Measurements from ENCODE around the gene IGF2BP2.

The IGF2BP2 gene

GRCh38 chr3:185728630-185729336 is 96.1 kb downstream of the IGF2BP2 start:
- TF ChIP-seq CTCF (IDR thresholded peaks at IDR 0.05; ENCODE audit: low read depth, low read length, missing control alignments) = no peak
- no peak for DNase-seq (ENCODE audit: extremely low read depth, low read depth)
- H3K4me3 ChIP-seq (replicated peaks; ENCODE audit: low read depth, low read length) = no peak overlapping the region

- TF ChIP-seq CTCF (IDR thresholded peaks at IDR 0.05; ENCODE audit: low read depth, low read length, missing control alignments) = no peak
- DNase-seq (ENCODE audit: extremely low read depth, low read depth) = no peak
- H3K4me3 ChIP-seq (replicated peaks; ENCODE audit: low read depth, low read length) = no peak overlapping the region
These were observed 97.0 kb downstream of the IGF2BP2 start for GRCh38 chr3:185727873-185728272.

GRCh38 chr3:185726254-185726967 is 98.4 kb downstream of the IGF2BP2 start:
- DNase-seq (ENCODE audit: extremely low read depth, low read depth) = no peak
- no peak for TF ChIP-seq CTCF (IDR thresholded peaks at IDR 0.05; ENCODE audit: low read depth, low read length, missing control alignments)
- no peak overlapping the region for H3K4me3 ChIP-seq (replicated peaks; ENCODE audit: low read depth, low read length)

GRCh38 chr3:185724761-185725160 is 100.1 kb downstream of the IGF2BP2 start:
- no peak for TF ChIP-seq CTCF (IDR thresholded peaks at IDR 0.05; ENCODE audit: low read depth, low read length, missing control alignments)
- DNase-seq (ENCODE audit: extremely low read depth, low read depth) = no peak
- no peak overlapping the region for H3K4me3 ChIP-seq (replicated peaks; ENCODE audit: low read depth, low read length)

GRCh38 chr3:185724251-185724650 is 100.6 kb downstream of the IGF2BP2 start:
- no peak for TF ChIP-seq CTCF (IDR thresholded peaks at IDR 0.05; ENCODE audit: low read depth, low read length, missing control alignments)
- no peak overlapping the region for H3K4me3 ChIP-seq (replicated peaks; ENCODE audit: low read depth, low read length)
- DNase-seq (ENCODE audit: extremely low read depth, low read depth) = no peak

- no peak overlapping the region for H3K4me3 ChIP-seq (replicated peaks; ENCODE audit: low read depth, low read length)
- TF ChIP-seq CTCF (IDR thresholded peaks at IDR 0.05; ENCODE audit: low read depth, low read length, missing control alignments) = no peak
- no peak for DNase-seq (ENCODE audit: extremely low read depth, low read depth)
These were observed 102.0 kb downstream of the IGF2BP2 start for GRCh38 chr3:185722881-185723280.
